Measurements from ENCODE around the gene DNAJC4. TPM values are rescaled to one million over a fixed set of nuclear protein-coding genes. Genes with fewer than 3 reads are reported as not detected.

The DNAJC4 gene
- total RNA-seq, 1 experiment from 2014 or later, result 19.5 TPM

GRCh38 chr11:64238999-64239398 is 8.7 kb downstream of the DNAJC4 start:
- POLR2A ChIA-PET, result interaction anchor here (1.9 to 10.8 kb wide), 3 partner anchors 10 to 31 kb away, joined by 8 to 122 read pairs (median 73); partner anchors contain the start of genes DNAJC4, NUDT22, PLCB3 and TRPT1
- H3K36me3 Mint-ChIP-seq (ENCODE audit: insufficient read depth, unreplicated experiment), result peaks cover 43% of the 10 kb centered on the region
- H3K27ac Mint-ChIP-seq (ENCODE audit: low read depth, unreplicated experiment), result no peak overlapping the region

GRCh38 chr11:64239662-64240434 is 9.5 kb downstream of the DNAJC4 start:
- no peak for TF ChIP-seq CTCF (IDR thresholded peaks at IDR 0.05; ENCODE audit: unreplicated experiment)
- intact Hi-C loops (cut with micrococcal nuclease), result no loop called here
- POLR2A ChIA-PET, result interaction anchor here (0.7 to 10.8 kb wide), 7 partner anchors 11 to 82 kb away, joined by 3 to 122 read pairs (median 14); partner anchors contain the start of genes CATSPERZ, DNAJC4, ESRRA and NUDT22
- peak overlapping the region; percentile 93 for H3K4me3 Mint-ChIP-seq (ENCODE audit: unreplicated experiment)
- H3K4me1 Mint-ChIP-seq (ENCODE audit: insufficient read depth, unreplicated experiment), result peaks cover 23% of the 10 kb centered on the region
- CTCF ChIA-PET, result interaction anchor here (1.0 to 1.4 kb wide), 4 partner anchors 11 to 61 kb away, joined by 3 to 5 read pairs (median 4); partner anchors contain the start of gene PLCB3
- H3K27ac Mint-ChIP-seq (ENCODE audit: low read depth, unreplicated experiment), result peak overlapping the region; percentile 98
- no TSS peak for BruUV-seq (replicated peaks)
- H3K27me3 Mint-ChIP-seq (ENCODE audit: insufficient read depth, unreplicated experiment), result no peaks in the 10 kb centered on the region
- peaks cover 51% of the 10 kb centered on the region for H3K36me3 Mint-ChIP-seq (ENCODE audit: insufficient read depth, unreplicated experiment)
- no peaks in the 10 kb centered on the region for H3K9me3 Mint-ChIP-seq (ENCODE audit: unreplicated experiment)
- DNase-seq (ENCODE audit: unreplicated experiment), result no peak

More at GRCh38 chr11:64238999-64239398, 8.7 kb downstream of the DNAJC4 start:
- no peaks in the 10 kb centered on the region for H3K9me3 Mint-ChIP-seq (ENCODE audit: unreplicated experiment)
- CTCF ChIA-PET, result interaction anchor here (1.4 kb wide), 1 partner anchor 12 kb away, joined by 5 read pairs; the partner anchor contains the start of gene PLCB3
- no TSS peak for BruUV-seq (replicated peaks)
- DNase-seq (ENCODE audit: unreplicated experiment), result no peak
- TF ChIP-seq CTCF (IDR thresholded peaks at IDR 0.05; ENCODE audit: unreplicated experiment), result no peak
- intact Hi-C loops (cut with micrococcal nuclease), result no loop called here
- no peak overlapping the region for H3K4me3 Mint-ChIP-seq (ENCODE audit: unreplicated experiment)
- H3K4me1 Mint-ChIP-seq (ENCODE audit: insufficient read depth, unreplicated experiment), result peaks cover 23% of the 10 kb centered on the region
- no peaks in the 10 kb centered on the region for H3K27me3 Mint-ChIP-seq (ENCODE audit: insufficient read depth, unreplicated experiment)

- POLR2A ChIA-PET, result interaction anchor here (0.6 to 10.8 kb wide), 21 partner anchors 11 to 1619 kb away, joined by 3 to 122 read pairs (median 4); partner anchors contain the start of genes B3GAT3, BAD, CATSPERZ and DNAJC4
- peak within 1 kb of the TSS; percentile 98 for H3K27ac Mint-ChIP-seq (ENCODE audit: low read depth, unreplicated experiment)
- no peaks in the 10 kb centered on the region for H3K27me3 Mint-ChIP-seq (ENCODE audit: insufficient read depth, unreplicated experiment)
- TSS peak; percentile 74 for BruUV-seq (replicated peaks)
- intact Hi-C loops (cut with micrococcal nuclease), result no loop called here
- H3K4me3 Mint-ChIP-seq (ENCODE audit: unreplicated experiment), result peak within 1 kb of the TSS; percentile 93
- no peak for TF ChIP-seq CTCF (IDR thresholded peaks at IDR 0.05; ENCODE audit: unreplicated experiment)
- CTCF ChIA-PET, result interaction anchor here (0.7 to 1.3 kb wide), 6 partner anchors 10 to 394 kb away, joined by 3 to 5 read pairs (median 4); partner anchors contain the start of gene PLCB3
- H3K4me1 Mint-ChIP-seq (ENCODE audit: insufficient read depth, unreplicated experiment), result peaks cover 19% of the 10 kb centered on the region
- peak; percentile 96 for DNase-seq (ENCODE audit: unreplicated experiment)
- H3K9me3 Mint-ChIP-seq (ENCODE audit: unreplicated experiment), result no peaks in the 10 kb centered on the region
- peaks cover 56% of the 10 kb centered on the region for H3K36me3 Mint-ChIP-seq (ENCODE audit: insufficient read depth, unreplicated experiment)
Observed at GRCh38 chr11:64240435-64241240, 10.3 kb downstream of the DNAJC4 start, which contains the start of gene FKBP2. TSS of gene FKBP2 (plus strand) at chr11:64241095. CDS start at chr11:64242388, 1,293 bp downstream.
